RPMI8226 (cell line): ENCODE data around the gene OR5AL1.
"Not testable (repeated sequence)": the region's sequence is repeated elsewhere in the genome, so short reads cannot be mapped to it uniquely, and the experiment has no call there.

Experiments used
- DNase-seq: peaks from one replicate; pipeline ENCODE4 v3.0.0-alpha.2; 2015

The OR5AL1 gene

GRCh38 chr11:56412396-56412795 is at the start of gene OR5AL1:
TSS of gene OR5AL1 (plus strand) at chr11:56412696.
- no peak for DNase-seq

GRCh38 chr11:56375324-56375723 is 37.2 kb upstream of the OR5AL1 start, which contains the start of gene OR8U1:
TSS of gene OR8U1 (plus strand) at chr11:56375624. CDS start at chr11:56375624, 0 bp downstream.
- no peak for DNase-seq

- DNase-seq = no peak
These were observed 32.4 kb upstream of the OR5AL1 start for GRCh38 chr11:56380120-56380519.

- no peak for DNase-seq
These were observed 18.1 kb upstream of the OR5AL1 start for GRCh38 chr11:56394381-56394780.

- peak; percentile 6 for DNase-seq
These were observed 16.4 kb upstream of the OR5AL1 start for GRCh38 chr11:56396047-56396446.

GRCh38 chr11:56401858-56402461 is 10.5 kb upstream of the OR5AL1 start:
- not testable (repeated sequence) for DNase-seq

GRCh38 chr11:56404393-56404792 is 8.1 kb upstream of the OR5AL1 start:
- DNase-seq = no peak

- no peak for DNase-seq
These were observed 1.7 kb upstream of the OR5AL1 start for GRCh38 chr11:56410801-56411200.

- no peak for DNase-seq
These were observed 41.0 kb downstream of the OR5AL1 start for GRCh38 chr11:56453521-56453920.

GRCh38 chr11:56457076-56457475 is 44.6 kb downstream of the OR5AL1 start:
- DNase-seq = no peak
